Glomerular visceral epithelial cell (primary cell): ENCODE measurements around the gene TMOD1.

ENCODE experiments used
- DNase-seq: peaks from one replicate; pipeline ENCODE4 v3.0.0-alpha.2; 2016; ENCODE audit errors: extremely low spot score

The TMOD1 gene

DNA sequence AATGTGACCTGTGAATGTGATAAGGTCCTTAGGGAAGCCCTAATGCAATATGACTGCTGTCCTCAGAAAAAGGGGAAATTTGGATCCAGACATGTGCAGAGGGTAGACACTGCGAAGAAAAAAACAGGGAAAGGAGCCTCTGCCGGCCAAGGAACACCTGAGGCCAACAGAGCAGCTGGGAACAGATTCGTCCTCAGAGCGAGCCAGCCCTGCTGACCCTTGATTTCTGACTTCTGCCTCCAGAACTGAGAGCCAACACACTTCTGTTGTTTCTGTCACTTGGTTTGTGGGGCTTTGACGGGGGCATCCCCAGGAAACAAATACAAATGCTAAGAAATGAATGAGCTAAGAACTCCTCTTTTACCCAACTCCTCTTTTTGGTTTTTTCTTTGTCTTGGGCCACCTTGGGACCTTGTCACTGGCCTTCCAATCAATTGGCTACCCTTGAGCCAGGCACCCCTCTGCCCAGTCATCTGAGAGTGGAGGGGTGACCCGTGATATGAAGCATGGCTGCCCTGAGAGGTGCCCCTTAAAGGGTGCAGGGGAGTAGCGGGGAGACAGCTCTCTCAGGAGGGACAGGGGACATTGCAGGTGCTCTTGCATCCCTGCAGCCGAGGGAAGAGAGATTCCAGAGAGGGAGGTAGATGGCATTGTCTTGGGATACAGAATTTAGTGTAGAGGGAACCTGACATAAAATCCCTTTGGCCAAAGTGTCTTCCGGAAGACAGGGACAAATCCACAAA, 16.9 kb downstream of the TMOD1 start:
- no peak for DNase-seq

DNA sequence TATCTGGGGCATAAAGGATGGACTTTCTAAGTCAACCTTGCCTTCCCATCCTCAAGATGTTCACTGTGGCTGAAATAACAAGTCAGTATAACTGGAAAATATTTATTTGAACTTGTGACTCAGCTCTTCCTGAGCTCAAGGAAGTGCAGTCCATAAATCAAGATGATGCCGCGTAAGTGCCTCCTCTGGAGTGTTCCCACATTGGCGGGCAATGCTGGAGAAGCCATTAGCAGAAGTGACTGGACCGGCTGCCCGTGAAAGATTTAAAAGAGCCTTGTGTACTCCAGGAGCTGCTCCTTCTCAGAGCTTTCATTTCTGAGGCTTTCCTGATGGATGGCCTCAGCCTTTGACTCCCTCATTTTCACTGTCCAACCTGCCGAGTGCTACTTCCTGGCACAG, 17.4 kb downstream of the TMOD1 start:
- DNase-seq = peak; percentile 68

DNA sequence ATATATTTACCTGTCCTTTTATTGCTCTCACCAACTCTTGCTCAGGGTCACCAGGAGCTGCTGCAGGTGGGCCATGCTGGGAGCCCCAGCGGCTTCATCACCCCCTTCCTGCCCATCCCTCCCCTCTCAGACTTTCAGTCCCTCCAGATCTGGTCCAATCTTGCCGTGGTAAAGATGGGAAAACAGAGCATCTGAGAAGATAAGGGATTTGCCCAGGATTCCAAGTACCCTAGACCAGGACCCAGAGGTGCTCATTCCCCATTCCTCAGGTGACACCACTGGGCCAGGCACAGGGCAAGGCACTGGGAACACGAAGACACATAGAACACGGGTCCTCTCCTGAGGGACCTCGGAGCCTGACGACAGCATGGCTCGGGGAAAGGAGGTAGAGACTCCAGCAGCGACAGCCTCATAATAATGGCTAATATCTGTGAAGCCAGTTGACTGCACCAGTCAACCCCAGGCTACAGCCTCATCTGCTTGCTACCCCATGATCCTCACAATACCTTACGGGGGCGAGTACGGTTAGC, 18.0 kb downstream of the TMOD1 start:
- no peak for DNase-seq

DNA sequence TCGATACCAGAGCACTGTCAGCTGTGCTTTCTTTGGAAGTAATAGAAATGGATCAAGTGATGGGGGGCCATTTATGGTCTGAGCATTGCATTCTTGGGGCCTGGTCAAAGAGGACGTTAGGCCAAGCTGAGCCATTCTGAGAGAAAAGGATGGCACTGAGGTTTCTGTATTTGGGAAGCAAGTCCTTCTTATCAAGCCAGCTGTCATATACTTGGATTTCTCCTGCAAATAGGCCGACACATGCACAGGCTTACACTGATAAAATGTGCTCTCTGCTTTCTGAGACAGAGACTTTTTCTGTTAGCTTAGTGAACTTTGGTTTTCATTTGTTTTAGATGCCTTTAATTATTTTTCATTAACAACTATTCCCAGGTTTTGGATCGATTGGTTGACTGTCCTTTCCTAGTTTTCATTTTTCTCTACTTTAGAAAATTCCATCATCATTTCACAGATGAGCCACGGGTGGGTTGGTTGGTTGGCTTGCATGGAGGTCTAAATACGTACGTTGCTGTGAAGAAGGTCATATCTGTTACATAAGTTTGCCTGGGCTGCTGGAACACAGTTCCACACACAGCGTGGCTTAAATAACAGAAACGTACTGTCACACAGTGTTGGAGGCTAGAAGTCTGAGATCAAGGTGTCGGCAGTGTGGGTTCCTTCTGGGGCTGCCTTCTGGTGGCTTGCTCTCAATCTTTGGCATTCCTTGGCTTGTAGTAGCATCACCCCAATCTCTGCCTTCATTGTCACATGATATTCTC, 20.3 kb downstream of the TMOD1 start:
- DNase-seq = no peak

DNA sequence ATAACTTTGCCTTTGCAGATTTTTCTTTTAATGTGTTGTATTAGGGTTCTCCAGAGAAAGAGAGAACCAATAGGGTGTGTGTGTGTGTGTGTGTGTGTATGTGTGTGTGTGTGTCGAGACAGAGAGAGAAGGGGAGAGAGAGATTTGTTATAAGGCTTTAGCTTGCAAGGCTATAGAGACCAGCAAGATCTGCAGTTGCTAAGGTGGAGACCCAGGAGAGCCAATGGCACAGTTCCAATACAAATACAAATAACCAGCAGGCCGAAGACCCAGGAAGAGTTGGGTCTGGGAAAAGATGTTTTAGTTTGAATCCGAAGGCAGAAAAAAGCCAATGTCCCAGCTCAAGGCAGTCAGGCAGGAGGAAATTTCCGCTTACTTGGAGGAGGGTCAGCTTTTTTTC, 23.0 kb downstream of the TMOD1 start:
- no peak for DNase-seq

DNA sequence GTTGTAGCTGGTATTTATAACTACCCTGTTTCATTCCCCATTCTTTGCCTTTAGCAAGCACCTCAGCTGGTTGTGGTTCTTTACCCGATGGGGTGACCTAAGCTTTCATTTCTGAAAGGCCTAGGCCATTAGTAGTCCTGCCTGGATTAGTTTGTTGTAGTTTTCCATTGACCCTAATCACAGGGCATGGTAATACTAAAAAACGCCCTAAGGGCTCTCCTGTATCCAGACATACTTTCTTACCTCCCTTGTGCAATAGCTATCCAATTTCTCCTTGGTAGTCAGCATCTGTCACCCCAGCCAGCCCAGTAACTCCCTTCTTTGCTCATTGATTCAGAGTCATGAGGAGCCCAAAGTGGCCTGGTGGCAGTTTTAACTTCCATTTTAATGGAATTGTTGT, 24.0 kb downstream of the TMOD1 start:
- no peak for DNase-seq

DNA sequence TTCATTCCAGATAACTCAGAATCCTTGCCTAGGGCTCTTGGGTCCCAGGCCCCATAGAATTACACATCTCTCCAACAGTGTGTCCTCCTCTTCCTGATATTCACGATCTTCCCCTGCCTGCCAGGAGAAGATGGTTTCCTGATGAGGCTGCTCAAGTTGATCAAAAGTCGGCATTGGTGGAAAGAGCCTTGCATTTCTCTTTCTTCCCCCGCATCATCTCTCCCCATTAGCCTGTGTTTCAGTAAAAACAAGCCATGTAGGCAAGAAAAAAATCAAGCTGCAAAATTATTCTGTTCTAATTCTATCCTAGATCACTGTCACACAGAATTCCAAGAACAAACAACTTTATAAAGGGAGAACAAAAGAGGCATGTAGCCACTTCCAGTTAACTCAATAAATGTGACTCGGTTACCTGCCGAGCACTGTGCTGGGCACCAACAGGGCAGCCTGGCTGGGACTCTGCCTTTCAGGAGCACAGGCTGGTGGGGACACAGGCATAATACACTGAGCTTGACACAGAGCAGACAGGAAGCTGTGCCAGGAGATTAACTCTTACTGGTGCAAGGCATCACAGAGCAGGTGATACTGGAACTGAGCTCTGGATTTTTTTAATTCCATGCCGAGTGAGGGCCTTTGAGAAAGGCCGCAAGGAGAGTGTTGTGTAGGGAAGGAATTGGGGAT, 25.6 kb downstream of the TMOD1 start:
- no peak for DNase-seq

DNA sequence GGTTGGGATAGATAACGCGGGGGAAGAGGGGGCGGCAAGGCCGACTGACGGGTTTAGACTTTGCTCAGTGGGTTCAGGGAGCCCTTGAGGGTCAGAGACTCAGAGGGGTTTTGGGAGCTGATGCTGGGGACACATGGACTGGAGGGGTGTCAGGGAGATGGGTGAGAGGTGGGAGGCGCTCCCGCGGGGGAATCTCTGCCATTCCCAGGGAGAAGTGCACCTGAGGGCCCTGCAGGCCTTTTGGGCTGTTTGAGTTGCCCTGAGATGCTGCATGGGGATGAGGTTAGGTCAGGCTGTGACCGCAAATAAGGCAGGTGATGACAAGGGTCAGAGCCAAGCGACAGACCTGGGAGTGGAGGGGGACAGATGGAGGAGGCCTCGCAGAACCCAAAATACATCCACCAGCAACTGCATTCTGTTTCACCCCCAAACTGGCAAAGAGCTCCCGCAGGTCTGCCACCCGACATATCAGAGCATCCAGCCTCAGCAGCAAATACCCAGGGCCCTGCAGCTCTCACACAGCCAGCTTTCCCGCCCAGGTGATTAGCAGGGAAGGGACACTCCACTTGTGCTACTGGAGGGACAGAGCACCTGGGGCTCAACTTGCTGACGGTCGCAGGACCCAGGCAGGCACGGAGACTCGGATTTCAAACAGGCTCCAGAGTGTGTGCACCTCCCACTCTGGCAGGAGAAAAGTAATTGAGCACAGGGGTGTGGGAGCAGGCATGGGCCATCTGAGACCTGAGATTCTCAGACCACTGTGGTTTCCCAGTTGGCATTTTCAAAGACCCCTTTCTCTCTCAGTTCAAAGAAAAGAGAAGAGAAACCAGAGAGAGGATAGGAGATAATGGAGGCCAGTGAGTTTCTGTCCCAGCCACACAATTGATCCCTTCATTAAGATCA, 26.4 kb downstream of the TMOD1 start:
- DNase-seq = no peak

DNA sequence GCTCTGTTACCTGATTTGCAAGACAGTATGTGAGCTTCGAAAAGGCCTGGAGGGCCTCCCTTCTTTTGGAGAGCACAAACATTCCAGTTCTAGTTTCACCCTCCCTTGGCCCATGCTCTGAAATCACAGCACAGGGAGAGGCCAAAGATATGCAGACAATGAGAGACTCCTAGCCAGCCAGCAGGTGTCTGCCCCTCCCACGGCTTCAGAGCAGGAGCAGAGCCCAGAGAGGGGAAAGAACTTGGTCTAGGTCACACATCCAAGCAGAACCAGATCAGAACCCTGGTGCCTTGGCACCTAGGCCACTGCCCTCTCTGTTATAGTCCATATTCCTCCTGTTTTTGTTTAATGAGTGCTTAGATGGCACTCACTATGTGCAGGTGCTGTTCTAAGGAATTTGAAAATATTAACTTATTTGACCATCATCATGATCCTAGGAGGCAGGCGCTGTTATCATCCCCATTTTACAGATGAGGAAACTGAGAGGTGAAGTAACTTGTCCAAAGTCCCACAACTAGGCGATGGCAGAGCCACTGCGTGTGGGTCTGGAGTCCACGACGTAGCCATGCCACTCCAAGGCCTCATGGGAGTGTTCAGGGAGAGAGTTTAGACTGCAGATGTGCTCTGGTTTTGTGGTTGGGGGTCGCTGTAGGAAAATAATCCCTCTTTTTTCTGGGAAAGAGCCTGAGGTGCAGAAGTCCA, 27.2 kb downstream of the TMOD1 start:
- no peak for DNase-seq

DNA sequence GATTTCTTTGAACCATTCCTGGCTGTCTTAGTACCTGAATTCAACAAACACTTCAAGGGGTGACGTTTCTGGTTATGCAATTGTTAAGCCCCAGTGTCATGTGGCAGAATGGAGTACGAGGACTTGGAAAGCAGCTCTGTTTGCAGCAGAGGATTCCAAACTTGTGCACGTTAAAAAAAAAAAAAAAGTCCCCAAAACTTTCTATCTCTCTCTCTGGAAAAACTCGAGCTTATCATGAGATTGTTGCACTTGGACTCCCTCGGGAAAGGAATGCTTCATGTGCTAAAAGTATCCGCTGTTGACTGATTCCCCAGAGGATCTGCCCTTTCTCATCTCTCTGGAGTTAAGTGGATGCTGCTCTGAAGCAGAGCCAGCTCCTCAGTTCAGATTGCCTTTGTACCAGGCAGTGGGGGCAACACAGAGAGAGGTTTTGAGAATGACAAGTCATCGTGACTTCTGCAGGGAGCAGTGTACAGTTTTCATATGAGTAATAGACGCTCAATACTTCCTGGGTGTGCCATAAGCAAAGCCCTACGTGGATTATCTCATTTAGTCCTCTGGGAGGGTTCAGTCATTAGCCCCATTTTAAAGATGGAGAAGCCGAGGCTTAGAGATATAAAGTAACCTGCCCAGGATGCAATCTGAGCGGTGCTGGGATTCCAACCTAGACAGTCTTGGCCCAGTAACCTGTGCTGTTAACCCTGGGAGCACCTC, 28.1 kb downstream of the TMOD1 start:
- no peak for DNase-seq

DNA sequence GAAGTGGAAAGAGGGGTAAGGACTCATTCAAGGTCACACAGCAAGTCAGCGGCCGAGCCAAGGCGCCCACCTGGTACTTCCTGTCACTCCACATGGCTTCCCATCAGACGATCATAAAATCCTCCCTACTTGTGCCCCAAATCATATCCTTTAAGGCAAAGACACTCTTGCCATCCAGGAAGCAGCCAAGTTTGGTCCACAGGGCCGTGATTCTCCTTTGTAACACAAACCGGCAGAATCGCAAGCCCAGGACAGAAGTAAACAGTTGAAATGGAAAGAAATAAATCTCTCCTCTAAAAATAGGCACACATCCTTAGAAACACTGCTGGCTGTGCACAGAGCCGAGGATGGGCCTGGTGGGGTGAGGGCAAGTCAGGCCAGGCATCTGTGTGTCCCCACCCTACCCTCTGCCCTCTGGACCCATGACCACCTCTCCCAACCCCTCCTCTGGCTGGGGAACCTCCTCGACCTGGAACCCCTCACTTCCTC, 30.5 kb downstream of the TMOD1 start:
- DNase-seq = no peak

DNA sequence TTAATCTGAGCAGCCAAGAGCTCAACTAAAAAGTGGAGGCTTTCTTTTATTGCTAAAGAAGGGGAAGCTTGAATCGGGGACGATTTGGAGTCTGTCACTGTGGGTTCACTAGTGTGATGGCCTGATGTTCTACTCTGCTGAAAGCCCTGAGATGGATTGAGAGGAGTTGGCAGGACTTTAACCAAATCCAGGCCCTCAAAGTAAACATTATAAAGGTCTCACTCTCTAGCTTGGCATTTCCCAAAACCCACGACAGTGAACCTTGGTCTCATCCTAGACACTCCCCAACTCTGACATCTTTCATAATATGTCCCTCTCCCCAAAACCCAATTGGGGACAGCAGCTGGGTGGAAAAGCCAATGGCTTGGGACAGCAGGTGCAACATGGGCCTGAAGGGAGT, 32.7 kb downstream of the TMOD1 start:
- DNase-seq = no peak

DNA sequence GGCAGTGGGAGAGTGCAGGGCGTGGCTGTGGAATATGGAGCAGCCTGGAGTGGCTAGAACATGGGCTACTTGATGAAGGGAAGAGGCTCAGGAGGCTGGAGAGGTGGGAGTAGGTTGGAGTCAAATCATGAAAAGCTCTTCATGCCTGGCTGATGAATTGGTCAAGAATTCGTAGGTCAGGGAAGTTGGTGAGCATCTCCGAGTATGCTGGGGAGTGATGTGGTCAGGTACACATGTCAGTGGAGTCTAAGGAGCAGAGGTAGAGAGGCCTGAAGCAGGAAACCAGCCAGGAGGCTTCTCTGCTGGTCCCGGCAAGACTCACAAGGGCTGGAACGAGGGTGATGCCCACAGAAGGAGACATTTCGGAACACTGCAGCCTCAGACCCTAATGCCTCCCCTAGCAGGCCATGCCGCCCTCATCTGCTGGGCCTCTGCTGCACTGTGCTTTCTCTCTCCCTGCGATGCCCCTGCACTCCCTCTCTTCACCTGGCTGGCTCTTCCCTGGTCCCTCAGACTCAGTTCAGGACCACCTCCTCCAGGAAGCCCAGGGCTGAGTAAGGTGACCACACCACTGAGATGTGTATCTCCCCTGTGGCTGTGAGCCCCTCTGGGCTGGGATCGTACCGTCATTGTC, 33.6 kb downstream of the TMOD1 start:
- DNase-seq = no peak

DNA sequence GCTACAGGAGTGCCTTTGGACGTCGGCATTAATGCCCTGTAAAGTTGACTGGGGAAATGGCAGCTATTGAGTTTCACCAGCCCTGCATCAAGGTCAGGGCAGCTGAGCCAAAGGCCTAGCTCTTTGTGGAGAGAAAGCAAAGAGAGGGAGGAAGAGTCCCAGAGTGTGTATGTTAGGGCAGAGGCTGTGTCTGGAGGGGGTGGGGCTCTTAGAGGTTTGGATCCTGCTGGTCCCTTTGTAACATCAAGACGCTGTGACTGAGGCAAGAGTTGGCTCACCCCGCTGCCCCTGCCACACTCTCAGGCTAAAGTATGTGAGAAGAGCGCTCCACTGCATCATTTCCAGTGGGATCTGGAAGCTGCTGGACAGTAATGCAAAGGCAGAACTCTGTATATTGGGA, 34.3 kb downstream of the TMOD1 start:
- DNase-seq = no peak

DNA sequence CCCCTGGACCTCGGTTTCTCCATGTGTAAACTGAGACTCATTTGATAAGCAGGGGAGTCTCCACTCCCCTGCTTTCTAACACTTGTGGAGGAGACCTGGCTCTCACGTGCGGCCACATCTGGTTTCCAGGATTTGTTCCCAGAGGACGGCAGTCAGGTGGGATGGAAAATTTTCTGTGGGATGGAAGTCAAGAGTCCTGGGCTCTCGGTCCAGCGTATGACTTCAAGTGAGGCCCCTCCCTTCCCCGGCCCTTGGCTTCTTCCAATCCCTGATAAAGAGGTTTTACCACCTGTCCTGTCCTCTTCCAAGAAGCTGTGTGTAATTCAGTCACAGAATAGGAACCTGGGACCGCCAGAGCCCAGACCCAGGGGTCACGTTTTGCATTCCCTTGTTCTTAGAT, 35.0 kb downstream of the TMOD1 start:
- DNase-seq = no peak

DNA sequence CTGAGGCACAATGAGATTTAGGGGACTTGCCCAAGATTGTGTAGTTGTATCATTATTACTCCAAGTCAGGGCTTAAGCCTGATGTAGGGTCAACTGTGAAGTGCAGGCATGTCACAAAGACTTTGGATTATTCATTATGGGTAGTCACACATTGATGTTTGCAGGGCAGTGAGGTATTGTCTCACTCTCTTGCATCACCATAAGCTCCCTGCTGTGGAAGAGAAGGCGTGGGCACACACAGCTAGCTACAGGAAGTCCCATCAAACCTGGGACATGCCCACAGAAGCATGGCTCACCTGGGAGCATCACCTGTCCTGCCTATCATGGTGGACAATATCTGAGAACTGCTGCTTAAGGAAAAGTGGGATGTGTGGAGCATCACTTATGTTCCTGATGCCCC, 42.1 kb downstream of the TMOD1 start:
- DNase-seq = no peak

DNA sequence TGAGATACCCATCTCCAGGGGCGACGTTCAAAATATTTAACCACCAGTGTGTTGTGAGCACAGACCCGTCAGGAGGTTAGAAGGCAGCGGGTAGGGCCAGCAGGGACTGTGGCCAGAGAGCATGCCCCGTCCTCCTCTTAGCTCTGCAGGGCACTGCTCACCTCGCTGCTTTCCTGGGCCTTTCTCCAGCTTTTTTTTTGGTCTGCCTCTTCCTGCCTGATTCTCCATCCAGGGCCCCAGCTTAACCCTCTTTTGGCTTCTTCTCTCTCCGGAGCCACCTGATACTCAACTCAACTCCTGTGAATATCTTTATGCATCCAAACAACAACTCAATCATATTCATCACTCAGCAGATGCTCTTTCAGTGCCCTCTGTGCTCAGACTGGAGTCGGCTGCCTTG, 44.0 kb downstream of the TMOD1 start:
- no peak for DNase-seq

DNA sequence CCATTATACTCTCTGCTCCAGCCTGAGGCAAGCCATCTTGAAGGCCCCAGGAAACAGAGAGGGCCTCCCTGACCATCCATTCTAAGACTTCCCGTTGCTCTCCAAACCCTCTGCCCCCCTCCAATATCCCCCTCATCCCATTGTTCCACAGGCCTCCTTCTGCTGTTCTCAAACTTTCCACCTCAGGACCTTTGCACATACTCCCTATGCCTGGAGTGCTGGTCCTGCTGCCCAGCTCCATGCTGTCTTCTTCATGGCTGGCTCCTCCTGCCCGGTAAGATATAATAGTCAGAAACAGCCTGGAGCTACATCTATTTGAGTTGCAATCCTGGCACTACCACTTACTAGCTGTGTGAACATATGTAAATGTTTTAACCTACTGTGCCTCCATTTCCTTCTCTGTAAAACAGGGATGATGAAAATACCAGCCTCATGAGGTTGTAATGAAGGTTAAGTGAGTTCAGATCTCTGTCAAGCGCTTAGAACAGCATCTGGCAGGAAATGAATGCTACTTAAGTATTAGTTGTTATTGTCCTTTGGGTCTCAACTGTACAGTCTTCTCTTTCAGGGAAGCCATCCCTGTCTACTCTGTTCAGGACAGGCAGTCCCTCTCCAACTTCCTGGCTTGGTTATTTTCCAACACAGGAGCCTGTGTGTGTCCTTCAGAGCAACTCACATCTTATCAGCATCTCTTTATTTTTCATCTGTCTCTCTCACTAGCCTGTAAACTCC, 45.8 kb downstream of the TMOD1 start:
- DNase-seq = no peak

DNA sequence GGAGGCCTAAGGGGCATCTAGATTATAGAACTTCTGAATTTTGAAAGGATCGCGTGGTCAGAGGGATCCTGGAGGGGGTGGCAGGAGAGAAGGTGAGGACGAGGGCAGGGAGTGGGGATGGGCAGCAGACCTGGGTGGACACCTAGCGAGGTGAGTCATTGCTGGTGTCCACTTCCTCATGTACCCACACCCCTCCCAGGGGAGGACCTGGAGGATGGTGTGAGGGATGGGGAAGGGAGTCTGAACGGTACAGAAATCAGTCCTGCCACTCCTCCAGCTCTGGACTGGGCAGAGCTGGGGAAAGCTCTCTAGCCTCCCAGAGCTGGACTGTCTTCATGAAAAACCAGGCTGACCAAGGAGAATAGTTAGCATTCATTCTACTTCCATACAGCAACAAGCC, 46.9 kb downstream of the TMOD1 start:
- DNase-seq = no peak
